ENCODE results near the gene TIPARP. TPM values are rescaled to one million over a fixed set of nuclear protein-coding genes. Genes with fewer than 3 reads are reported as not detected.

The TIPARP gene, protein sequence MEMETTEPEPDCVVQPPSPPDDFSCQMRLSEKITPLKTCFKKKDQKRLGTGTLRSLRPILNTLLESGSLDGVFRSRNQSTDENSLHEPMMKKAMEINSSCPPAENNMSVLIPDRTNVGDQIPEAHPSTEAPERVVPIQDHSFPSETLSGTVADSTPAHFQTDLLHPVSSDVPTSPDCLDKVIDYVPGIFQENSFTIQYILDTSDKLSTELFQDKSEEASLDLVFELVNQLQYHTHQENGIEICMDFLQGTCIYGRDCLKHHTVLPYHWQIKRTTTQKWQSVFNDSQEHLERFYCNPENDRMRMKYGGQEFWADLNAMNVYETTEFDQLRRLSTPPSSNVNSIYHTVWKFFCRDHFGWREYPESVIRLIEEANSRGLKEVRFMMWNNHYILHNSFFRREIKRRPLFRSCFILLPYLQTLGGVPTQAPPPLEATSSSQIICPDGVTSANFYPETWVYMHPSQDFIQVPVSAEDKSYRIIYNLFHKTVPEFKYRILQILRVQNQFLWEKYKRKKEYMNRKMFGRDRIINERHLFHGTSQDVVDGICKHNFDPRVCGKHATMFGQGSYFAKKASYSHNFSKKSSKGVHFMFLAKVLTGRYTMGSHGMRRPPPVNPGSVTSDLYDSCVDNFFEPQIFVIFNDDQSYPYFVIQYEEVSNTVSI
- 10 to 100 TPM; 64.7 to 73.8 TPM for total RNA-seq

DNA sequence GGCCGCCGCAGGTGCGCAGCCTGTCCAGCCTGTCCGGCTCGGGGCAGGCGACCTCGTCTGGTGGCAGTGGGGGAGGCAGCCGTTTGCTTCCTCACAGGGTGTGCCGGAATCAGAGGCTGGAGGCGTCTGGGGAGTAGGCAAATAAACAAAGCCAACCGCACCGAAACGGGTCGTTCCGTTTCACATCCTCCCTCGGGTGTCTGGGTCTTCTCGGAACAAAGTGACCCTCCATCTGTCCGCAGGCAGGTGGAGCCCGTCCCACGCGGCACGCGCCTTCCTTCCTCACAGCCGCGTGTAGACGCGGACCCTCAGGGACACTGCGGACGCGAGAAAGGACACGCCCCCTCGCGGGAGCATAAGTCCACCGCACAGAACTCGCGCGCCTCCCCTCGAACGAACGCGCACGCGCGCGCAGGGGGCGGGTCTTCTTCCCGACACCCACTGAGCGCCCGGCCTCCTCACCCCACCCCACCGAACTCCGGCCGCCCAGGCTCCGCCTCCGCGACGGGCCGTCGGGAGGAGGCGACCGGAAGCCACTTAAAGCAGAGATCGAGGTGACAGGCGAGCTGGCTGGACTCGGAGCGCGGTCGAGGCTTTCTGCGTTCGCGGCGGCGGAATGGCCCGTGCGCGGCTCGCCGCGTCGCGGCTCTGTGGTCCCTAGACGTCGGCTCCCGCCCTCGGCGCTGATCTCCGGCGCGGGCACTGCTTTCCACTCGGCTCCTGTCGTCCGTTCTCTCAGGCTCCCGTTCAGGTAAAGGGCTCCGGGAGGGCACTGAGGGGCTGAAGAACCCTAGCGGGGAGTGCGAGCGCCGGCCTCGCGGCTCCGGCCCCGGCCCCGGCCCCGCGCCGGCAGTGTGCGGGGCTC lies at the start of gene TIPARP:
Gene TIPARP, plus strand, starts transcription at position 545 of the 865 bp plus-strand sequence. CDS start 3,108 bp downstream, outside the sequence.
- Mint-ChIP-seq H3K27ac (peak within 1 kb of the TSS; percentile 96), H3K36me3 (ENCODE audit: low read depth) (peaks cover 40% of the 10 kb centered on the region), H3K4me1 (peaks cover 47% of the 10 kb centered on the region), H3K4me3 (peak within 1 kb of the TSS; percentile 86), H3K9me3 (no peaks in the 10 kb centered on the region), H3K27me3 (no peaks in the 10 kb centered on the region)
- ChIA-PET POLR2A (interaction anchor here (0.6 to 10.5 kb wide), 32 partner anchors 8 to 521 kb away, joined by 3 to 162 read pairs (median 7); partner anchors contain the start of genes CCNL1 and SSR3), CTCF (interaction anchor here (0.6 to 6.2 kb wide), 35 partner anchors 9 to 822 kb away, joined by 3 to 39 read pairs (median 5); partner anchors contain the start of genes CCNL1 and SSR3)
- DNase-seq, result peak; percentile 99

DNA sequence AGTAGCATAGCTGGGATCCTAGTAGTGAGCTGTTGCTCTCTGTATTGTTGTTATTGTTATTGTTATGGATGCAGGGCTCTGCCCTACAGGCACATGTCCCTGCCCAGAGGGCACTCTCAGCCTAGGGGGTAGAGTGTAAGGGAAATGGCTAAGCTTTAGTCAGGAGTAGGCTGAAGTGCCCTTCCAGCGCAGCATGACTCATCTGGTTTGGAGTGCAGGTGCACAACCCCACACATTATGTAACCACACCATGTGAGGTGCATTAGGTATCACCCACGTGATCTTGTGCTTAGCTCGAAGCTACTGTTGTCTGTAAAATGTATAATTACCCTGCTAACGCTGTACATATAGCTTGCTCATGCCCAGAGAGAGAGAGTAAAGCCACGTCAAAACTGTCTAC lies 48.3 kb upstream of the TIPARP start:
- POLR2A ChIA-PET, result interaction anchor here (1.4 kb wide), 1 partner anchor 17 kb away, joined by 4 read pairs; no protein-coding TSS in a partner anchor
- no peaks in the 10 kb centered on the region for H3K36me3 Mint-ChIP-seq (ENCODE audit: low read depth)
- peaks cover 3% of the 10 kb centered on the region for H3K4me1 Mint-ChIP-seq
- no peak overlapping the region for H3K27ac Mint-ChIP-seq
- no peak overlapping the region for H3K4me3 Mint-ChIP-seq
- peaks cover 4% of the 10 kb centered on the region for H3K9me3 Mint-ChIP-seq
- H3K27me3 Mint-ChIP-seq, result no peaks in the 10 kb centered on the region
- no peak for DNase-seq
- CTCF ChIA-PET, result interaction anchor here (1.0 kb wide), 1 partner anchor 116 kb away, joined by 3 read pairs; no protein-coding TSS in a partner anchor

DNA sequence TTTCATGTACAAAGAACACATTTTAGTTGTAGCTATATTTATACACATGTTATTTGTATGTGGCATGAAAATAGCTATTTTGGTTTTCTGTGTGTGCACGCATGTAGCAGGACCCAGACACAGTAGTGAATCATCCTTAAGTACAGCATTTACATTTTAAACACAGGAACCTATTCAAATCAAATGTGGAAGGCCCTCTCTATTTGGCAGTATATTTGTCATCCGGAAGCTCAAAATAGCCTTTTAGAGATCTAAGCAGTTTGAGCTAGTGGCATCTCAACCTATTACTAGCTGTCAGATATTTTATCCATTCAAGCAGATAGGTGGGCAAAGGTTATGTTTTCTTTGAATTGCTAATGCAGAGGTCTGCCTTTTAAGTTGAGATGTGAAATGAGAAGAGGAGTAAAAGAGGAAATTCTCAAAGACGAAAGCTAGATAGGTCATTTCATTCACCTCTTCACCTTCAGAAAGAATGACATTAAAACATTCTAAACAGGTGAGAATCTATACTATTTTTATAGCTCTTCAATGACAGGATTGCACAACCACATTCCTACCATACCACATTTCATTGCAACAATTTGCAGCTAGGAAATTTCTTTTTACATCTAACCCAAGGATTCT lies 46.3 kb upstream of the TIPARP start:
- ChIA-PET POLR2A (no interaction called here), CTCF (no interaction called here)
- no peak overlapping the region for H3K4me3 Mint-ChIP-seq
- no peak for DNase-seq
- H3K4me1 Mint-ChIP-seq, result peaks cover 3% of the 10 kb centered on the region
- H3K9me3 Mint-ChIP-seq, result peaks cover 4% of the 10 kb centered on the region
- no peak overlapping the region for H3K27ac Mint-ChIP-seq
- no peaks in the 10 kb centered on the region for H3K36me3 Mint-ChIP-seq (ENCODE audit: low read depth)
- no peaks in the 10 kb centered on the region for H3K27me3 Mint-ChIP-seq

DNA sequence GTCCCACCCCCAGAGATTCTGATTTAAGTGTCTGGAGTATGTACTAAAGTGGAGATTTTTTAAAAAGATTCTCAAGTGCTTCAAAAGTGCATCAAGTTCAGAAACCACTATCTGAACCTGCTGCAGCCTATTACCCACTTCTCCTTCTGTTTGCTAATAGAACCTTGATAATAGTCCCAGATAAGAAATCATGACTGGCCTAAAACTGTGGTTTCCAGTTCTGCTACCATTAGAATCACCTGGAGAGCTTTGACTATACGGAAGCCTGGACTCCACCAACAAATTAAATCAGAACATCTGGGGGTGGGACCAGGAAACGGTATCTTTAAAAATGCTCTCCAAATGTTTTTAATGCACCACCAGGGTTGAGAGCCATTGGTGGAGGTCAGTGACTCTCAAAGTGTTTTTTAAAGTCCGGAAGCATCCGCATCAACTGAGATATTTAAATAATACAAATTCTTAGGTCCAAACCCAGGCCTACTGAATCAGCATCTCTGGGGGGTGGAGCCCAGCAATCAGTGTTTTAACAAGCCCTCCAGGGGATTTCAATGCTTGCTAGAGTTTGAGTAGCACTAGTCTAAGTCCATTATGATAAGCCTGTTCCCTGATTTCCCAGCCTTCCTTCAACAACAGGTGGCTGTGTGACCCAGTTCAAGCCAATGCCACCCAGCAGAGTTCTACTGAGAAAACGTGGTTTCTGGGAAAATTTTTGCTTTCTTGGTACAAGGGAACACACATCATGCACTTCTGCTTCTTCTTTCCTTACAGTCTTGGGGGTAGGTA lies 45.4 kb upstream of the TIPARP start:
- Mint-ChIP-seq H3K4me3 (no peak overlapping the region), H3K4me1 (peaks cover 3% of the 10 kb centered on the region), H3K27ac (no peak overlapping the region), H3K9me3 (peaks cover 2% of the 10 kb centered on the region), H3K36me3 (ENCODE audit: low read depth) (no peaks in the 10 kb centered on the region), H3K27me3 (no peaks in the 10 kb centered on the region)
- POLR2A ChIA-PET, result interaction anchor here (1.0 to 1.4 kb wide), 2 partner anchors 9 to 36 kb away, joined by 3 read pairs; no protein-coding TSS in a partner anchor
- CTCF ChIA-PET, result no interaction called here
- no peak for DNase-seq

DNA sequence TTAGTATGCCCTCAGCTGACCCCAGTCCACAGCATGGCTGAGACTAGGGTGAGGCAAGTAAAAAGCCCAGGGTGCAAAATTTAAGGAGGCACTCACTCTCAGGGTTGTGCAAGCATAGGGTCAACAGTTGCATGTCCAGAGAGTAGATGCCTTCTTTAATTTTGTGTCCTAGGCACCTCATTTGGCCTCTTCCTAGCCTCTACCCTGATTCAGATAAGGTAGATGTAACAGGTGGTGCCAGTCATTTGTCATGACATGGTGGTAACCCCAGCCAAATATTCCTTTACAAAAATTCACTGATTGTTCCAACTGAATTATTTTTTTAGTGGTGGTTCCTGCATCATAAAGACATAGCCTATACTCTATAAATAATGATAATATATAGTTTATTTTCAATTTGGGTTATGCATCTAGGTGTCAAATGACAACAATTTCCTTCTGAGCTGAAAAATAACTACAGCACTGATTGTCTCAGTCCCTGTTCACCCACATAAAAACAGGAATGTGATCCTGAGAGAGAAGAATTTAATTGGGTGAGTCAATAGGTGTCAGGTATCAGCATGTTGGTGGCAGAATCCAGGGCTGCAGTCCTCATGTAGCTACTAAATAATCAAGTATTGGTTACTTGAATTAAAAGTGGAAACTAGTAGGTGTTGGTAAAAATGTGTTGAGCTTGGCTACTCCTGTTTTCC lies 44.2 kb upstream of the TIPARP start:
- no peaks in the 10 kb centered on the region for H3K36me3 Mint-ChIP-seq (ENCODE audit: low read depth)
- DNase-seq, result no peak
- no peaks in the 10 kb centered on the region for H3K9me3 Mint-ChIP-seq
- no peak overlapping the region for H3K4me3 Mint-ChIP-seq
- H3K27ac Mint-ChIP-seq, result no peak overlapping the region
- H3K4me1 Mint-ChIP-seq, result peaks cover 3% of the 10 kb centered on the region
- CTCF ChIA-PET, result interaction anchor here (1.1 kb wide), 1 partner anchor 44 kb away, joined by 3 read pairs; no protein-coding TSS in a partner anchor
- no peaks in the 10 kb centered on the region for H3K27me3 Mint-ChIP-seq
- POLR2A ChIA-PET, result interaction anchor here (1.4 kb wide), 1 partner anchor 10 kb away, joined by 3 read pairs; no protein-coding TSS in a partner anchor

DNA sequence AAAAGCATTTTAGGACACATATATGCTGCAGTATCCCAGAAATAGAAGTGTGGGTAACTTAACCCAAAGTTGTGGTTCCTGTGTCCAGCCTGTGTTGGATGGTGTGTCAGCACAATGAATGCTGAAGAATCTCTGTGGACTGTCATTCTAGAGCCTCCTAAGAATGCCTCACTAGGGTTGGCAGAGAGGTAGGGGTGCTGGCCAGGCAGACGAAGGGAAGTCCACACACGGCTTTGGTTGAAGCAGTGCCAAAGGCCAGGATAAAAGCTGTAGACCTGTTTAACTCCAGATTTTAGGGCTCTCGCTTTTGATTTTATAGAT lies 43.7 kb upstream of the TIPARP start:
- no peak overlapping the region for H3K4me3 Mint-ChIP-seq
- no peaks in the 10 kb centered on the region for H3K36me3 Mint-ChIP-seq (ENCODE audit: low read depth)
- POLR2A ChIA-PET, result interaction anchor here (0.5 to 1.4 kb wide), 2 partner anchors 11 to 37 kb away, joined by 3 read pairs; no protein-coding TSS in a partner anchor
- no peak for DNase-seq
- peaks cover 3% of the 10 kb centered on the region for H3K4me1 Mint-ChIP-seq
- no peak overlapping the region for H3K27ac Mint-ChIP-seq
- no peaks in the 10 kb centered on the region for H3K27me3 Mint-ChIP-seq
- CTCF ChIA-PET, result interaction anchor here (1.1 kb wide), 1 partner anchor 43 kb away, joined by 3 read pairs; no protein-coding TSS in a partner anchor
- H3K9me3 Mint-ChIP-seq, result no peaks in the 10 kb centered on the region

DNA sequence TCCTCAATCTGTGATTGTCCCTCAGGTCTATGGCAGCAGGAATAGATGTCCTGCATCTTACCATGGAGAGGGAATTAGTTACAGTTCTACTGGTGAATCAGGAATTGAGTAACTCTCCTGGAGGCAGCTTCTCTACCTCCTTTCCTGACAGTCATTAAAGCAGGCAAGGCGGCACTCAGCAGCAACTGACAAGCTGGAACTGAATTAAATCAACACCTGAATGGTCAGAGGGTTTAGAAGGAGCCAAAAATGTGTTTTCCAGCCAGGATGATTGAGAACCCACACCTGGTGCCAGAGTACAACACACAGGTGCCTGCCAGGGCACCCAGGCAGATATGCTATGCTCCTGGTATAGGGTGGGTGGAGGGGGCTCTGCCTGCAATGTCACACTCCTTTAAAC lies 43.1 kb upstream of the TIPARP start:
- H3K4me3 Mint-ChIP-seq, result no peak overlapping the region
- peaks cover under 1% of the 10 kb centered on the region for H3K4me1 Mint-ChIP-seq
- ChIA-PET POLR2A (interaction anchor here (0.5 kb wide), 1 partner anchor 38 kb away, joined by 3 read pairs; no protein-coding TSS in a partner anchor), CTCF (no interaction called here)
- no peak overlapping the region for H3K27ac Mint-ChIP-seq
- no peak for DNase-seq
- no peaks in the 10 kb centered on the region for H3K27me3 Mint-ChIP-seq
- H3K36me3 Mint-ChIP-seq (ENCODE audit: low read depth), result no peaks in the 10 kb centered on the region
- H3K9me3 Mint-ChIP-seq, result no peaks in the 10 kb centered on the region

DNA sequence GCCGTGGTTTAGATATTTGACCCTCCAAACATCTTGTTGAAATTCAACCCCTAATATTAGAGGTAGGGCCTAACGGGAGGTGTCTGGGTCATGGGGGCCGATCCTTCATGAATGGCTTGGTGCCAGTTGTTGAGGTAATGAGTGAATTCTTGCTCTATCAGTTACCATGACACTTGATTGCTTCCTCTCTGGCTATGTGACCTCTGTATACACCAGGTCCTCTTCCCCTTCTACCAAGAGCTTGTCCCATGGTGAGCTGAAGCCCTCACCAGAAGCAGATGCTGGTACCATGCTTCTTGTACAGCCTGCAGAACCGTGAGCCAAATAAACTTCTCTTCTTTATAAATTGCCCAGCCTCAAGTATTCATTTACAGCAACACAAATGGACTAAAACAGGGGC lies 41.8 kb upstream of the TIPARP start:
- POLR2A ChIA-PET, result no interaction called here
- no peaks in the 10 kb centered on the region for H3K4me1 Mint-ChIP-seq
- no peaks in the 10 kb centered on the region for H3K36me3 Mint-ChIP-seq (ENCODE audit: low read depth)

DNA sequence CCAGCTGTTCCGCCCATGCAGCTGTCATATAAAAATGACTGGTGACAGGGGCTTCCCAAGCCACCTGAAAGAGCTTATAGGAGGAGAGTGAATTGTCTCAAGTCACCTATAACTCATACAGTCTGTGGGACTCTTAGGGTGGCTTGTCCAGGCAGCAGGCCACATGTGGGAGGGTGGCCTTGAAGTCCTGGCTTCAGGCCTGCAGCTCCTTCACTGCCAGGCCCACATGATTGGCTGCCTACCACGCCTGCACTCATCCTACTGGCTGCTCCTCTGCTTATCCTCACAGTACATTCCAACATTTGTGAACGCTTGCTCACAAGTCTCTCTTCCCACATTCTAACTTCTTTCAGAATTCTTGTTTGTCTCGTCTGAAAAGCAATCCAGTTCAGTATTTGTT lies 41.1 kb upstream of the TIPARP start:
- ChIA-PET CTCF (interaction anchor here (1.2 kb wide), 1 partner anchor 14 kb away, joined by 3 read pairs; no protein-coding TSS in a partner anchor), POLR2A (no interaction called here)
- no peak for DNase-seq
- Mint-ChIP-seq H3K4me3 (no peak overlapping the region), H3K27me3 (no peaks in the 10 kb centered on the region), H3K9me3 (no peaks in the 10 kb centered on the region), H3K36me3 (ENCODE audit: low read depth) (no peaks in the 10 kb centered on the region), H3K27ac (no peak overlapping the region), H3K4me1 (no peaks in the 10 kb centered on the region)

More for the DNA sequence above, 41.8 kb upstream of the TIPARP start:
- DNase-seq, result no peak
- Mint-ChIP-seq H3K27me3 (no peaks in the 10 kb centered on the region), H3K9me3 (no peaks in the 10 kb centered on the region), H3K27ac (no peak overlapping the region), H3K4me3 (no peak overlapping the region)
- CTCF ChIA-PET, result interaction anchor here (0.6 to 1.2 kb wide), 2 partner anchors 15 to 385 kb away, joined by 3 to 4 read pairs; no protein-coding TSS in a partner anchor

DNA sequence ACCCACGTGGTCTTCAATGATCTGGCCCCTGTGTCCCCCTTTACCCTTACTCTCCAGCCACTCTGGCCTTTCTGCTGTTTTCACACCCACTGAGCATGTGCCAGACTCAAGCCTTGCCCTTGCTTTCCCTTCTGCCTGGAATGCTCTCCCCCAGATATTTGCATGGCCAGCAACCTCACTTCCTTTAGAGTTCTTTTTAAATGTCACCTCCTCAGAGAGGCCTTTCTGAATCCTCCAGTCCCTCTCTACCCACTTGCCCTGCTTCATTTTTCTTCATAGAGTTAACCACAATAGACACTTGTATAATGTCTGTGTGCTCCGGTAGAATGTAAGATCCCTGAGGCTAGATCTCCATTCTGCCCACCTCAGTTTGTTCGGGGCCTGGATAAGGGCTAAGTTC lies 39.4 kb upstream of the TIPARP start:
- DNase-seq, result no peak
- H3K36me3 Mint-ChIP-seq (ENCODE audit: low read depth), result no peaks in the 10 kb centered on the region
- H3K27me3 Mint-ChIP-seq, result no peaks in the 10 kb centered on the region
- CTCF ChIA-PET, result no interaction called here
- no peak overlapping the region for H3K27ac Mint-ChIP-seq
- H3K9me3 Mint-ChIP-seq, result no peaks in the 10 kb centered on the region
- no peaks in the 10 kb centered on the region for H3K4me1 Mint-ChIP-seq
- no peak overlapping the region for H3K4me3 Mint-ChIP-seq
- POLR2A ChIA-PET, result no interaction called here

DNA sequence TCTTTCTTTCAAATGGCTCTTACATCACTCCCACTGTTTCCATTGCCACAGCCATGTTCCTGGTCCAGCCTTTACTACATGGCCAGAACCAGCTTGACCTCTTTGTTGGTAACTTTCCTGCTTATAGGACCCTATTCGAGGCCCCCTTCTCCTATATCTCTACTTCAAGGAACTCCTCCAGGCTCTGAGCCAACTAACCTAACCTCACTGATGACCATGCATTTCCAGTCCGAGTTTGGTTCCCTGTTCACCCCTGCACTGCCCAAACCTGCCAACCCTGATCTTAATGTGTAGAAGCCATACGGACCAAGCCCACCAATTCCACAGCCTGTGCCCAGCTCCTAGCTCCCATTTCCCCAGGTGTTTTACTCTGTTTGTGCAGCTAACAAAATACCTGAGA lies 38.4 kb upstream of the TIPARP start:
- no peaks in the 10 kb centered on the region for H3K4me1 Mint-ChIP-seq
- H3K27me3 Mint-ChIP-seq, result no peaks in the 10 kb centered on the region
- ChIA-PET POLR2A (no interaction called here), CTCF (no interaction called here)
- H3K4me3 Mint-ChIP-seq, result no peak overlapping the region
- no peak for DNase-seq
- no peaks in the 10 kb centered on the region for H3K9me3 Mint-ChIP-seq
- H3K27ac Mint-ChIP-seq, result no peak overlapping the region
- H3K36me3 Mint-ChIP-seq (ENCODE audit: low read depth), result no peaks in the 10 kb centered on the region
